Peyer's patch (tissue), 4 donors: ENCODE data around the gene NOL3. TPM values are rescaled to one million over a fixed set of nuclear protein-coding genes. Genes with fewer than 3 reads are reported as not detected.

Experiments used
- DNase-seq, 3 donors: peaks; one replicate each; pipeline ENCODE4 v3.0.0-alpha.2; 2017 to 2019
- H3K27ac ChIP-seq, 4 donors: fragments of 200-600 bp; sonication (generic); one replicate each; pipeline ENCODE4 v1.5.1; 2016 to 2019
- H3K27me3 ChIP-seq, 2 donors: fragments of 200-600 bp; sonication (generic); one replicate each; pipeline ENCODE4 v1.5.1; 2019
- H3K36me3 ChIP-seq, 3 donors: fragments of 200-600 bp; sonication (generic); one replicate each; pipeline ENCODE4 v1.5.1; 2016 to 2019
- H3K4me1 ChIP-seq, 4 donors: fragments of 200-600 bp; sonication (generic); one replicate each; pipeline ENCODE4 v1.5.1; 2016 to 2019
- H3K4me3 ChIP-seq, 4 donors: fragments of 200-600 bp; sonication (generic); 1 replicate in 3 of 4; 2 replicates in 1 of 4; pipeline ENCODE4 v1.5.1; 2016 to 2019; ENCODE audit warnings: mild to moderate bottlenecking in 1 of 4
- H3K9me3 ChIP-seq, 4 donors: fragments of 200-600 bp; sonication (generic); one replicate each; pipeline ENCODE4 v1.5.1; 2016 to 2019; ENCODE audit warnings: mild to moderate bottlenecking in 1 of 4
- POLR2A ChIP-seq, 2 donors: fragments of 450-650 bp; IDR thresholded peaks; one replicate each; pipeline ENCODE4 v1.5.1; 2017; ENCODE audit warnings: antibody characterized with exemption in 2 of 2, mild to moderate bottlenecking in 2 of 2, moderate library complexity in 2 of 2
- total RNA-seq, 4 donors: library from RNA; depleted of rRNA; stranded (reverse); fragments of >200 nt; gene quantifications; one replicate each; pipeline ENCODE4 v1.1.0, GENCODE V29; 2016
- TF ChIP-seq, protein P1 (sequence below), 6 experiments: fragments of 450-650 bp in 4 of 6; fragments of 200-600 bp in 2 of 6; sonication (generic) in 1 of 6; IDR thresholded peaks; one replicate each; pipeline ENCODE4 v1.5.1; 2017 to 2019; ENCODE audit warnings: antibody characterized with exemption in 6 of 6, mild to moderate bottlenecking in 3 of 6, moderate library complexity in 1 of 6

NOL3 gene
- total RNA-seq, 4 donors from 2014 or later: 24.4 to 65.2 (median 34.1) TPM

DNA sequence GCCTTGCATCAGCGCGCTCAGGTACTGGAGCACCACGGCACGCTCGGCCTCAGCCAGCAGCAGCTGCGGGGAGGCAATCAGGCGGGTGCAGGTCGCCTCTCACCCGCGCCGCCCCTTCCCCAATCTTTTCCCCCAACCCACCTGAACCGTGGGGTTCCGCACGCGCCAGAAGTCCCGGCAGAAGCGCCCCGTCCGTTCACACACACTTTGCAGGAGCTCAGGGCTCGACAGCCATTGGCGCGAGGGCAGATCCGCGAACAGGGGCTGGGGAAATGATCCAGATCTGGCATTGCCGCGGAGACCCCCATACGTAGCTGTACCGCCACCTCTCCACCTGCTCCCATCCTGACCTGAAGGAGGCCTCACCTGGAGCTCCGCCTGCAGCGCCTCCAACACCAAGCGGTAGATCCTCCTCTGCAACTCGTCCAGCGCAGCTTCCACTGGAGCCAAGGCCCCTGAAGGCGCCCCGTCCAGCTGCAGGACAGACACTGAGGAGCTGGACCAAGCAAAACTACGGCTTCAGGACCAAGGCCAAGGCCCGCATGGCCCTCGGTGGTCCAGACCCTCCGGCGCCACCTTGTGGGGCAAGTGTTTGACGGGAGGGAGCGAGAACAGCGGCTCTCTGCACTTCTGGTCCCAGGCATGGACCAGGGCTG, 14.8 kb downstream of the NOL3 start:
- Histone ChIP-seq H3K36me3 (no peaks in the 10 kb centered on the region), H3K4me3 (peak overlapping the region in 2 of 4 donors; percentile 58 to 72), H3K27ac (peak overlapping the region in 2 of 4 donors; percentile 38 to 92), H3K4me1 (peaks cover 6 to 44% (median 15%) of the 10 kb centered on the region in 4 donors), H3K27me3 (no peaks in the 10 kb centered on the region), H3K9me3 (no peaks in the 10 kb centered on the region)
- TF ChIP-seq, protein P1, sequence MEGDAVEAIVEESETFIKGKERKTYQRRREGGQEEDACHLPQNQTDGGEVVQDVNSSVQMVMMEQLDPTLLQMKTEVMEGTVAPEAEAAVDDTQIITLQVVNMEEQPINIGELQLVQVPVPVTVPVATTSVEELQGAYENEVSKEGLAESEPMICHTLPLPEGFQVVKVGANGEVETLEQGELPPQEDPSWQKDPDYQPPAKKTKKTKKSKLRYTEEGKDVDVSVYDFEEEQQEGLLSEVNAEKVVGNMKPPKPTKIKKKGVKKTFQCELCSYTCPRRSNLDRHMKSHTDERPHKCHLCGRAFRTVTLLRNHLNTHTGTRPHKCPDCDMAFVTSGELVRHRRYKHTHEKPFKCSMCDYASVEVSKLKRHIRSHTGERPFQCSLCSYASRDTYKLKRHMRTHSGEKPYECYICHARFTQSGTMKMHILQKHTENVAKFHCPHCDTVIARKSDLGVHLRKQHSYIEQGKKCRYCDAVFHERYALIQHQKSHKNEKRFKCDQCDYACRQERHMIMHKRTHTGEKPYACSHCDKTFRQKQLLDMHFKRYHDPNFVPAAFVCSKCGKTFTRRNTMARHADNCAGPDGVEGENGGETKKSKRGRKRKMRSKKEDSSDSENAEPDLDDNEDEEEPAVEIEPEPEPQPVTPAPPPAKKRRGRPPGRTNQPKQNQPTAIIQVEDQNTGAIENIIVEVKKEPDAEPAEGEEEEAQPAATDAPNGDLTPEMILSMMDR (IDR thresholded peaks at IDR 0.05): peak; percentile 75 to 89 (median 86)
- no peak for TF ChIP-seq POLR2A (IDR thresholded peaks at IDR 0.05)
- DNase-seq: peak; percentile 91 to 96 (median 93)

- H3K27ac ChIP-seq: peak overlapping the region in 1 of 4 donors; percentile 38
- TF ChIP-seq, protein P1 (IDR thresholded peaks at IDR 0.05): no peak
- TF ChIP-seq POLR2A (IDR thresholded peaks at IDR 0.05): no peak
- peak overlapping the region in 2 of 4 donors; percentile 58 to 72 for H3K4me3 ChIP-seq
These were observed 15.4 kb downstream of the NOL3 start for GRCh38 chr16:67185651-67186134.

GRCh38 chr16:67186550-67186950, 16.2 kb downstream of the NOL3 start:
- peaks cover 6 to 45% (median 15%) of the 10 kb centered on the region in 4 donors for H3K4me1 ChIP-seq
- no peak for TF ChIP-seq POLR2A (IDR thresholded peaks at IDR 0.05)
- TF ChIP-seq, protein P1 (IDR thresholded peaks at IDR 0.05): no peak
- no peak for DNase-seq

More at GRCh38 chr16:67185651-67186134, 15.4 kb downstream of the NOL3 start:
- Histone ChIP-seq H3K36me3 (no peaks in the 10 kb centered on the region), H3K27me3 (no peaks in the 10 kb centered on the region), H3K9me3 (no peaks in the 10 kb centered on the region), H3K4me1 (peaks cover 6 to 45% (median 15%) of the 10 kb centered on the region in 4 donors)
- DNase-seq: no peak

GRCh38 chr16:67187175-67187890, 17.0 kb downstream of the NOL3 start:
- Histone ChIP-seq H3K4me1 (peaks cover 6 to 40% (median 15%) of the 10 kb centered on the region in 4 donors), H3K4me3 (no peak overlapping the region), H3K27me3 (no peaks in the 10 kb centered on the region), H3K9me3 (no peaks in the 10 kb centered on the region), H3K36me3 (no peaks in the 10 kb centered on the region), H3K27ac (no peak overlapping the region)
- DNase-seq: no peak
- TF ChIP-seq, protein P1 (IDR thresholded peaks at IDR 0.05): no peak
- no peak for TF ChIP-seq POLR2A (IDR thresholded peaks at IDR 0.05)

More at GRCh38 chr16:67186550-67186950, 16.2 kb downstream of the NOL3 start:
- Histone ChIP-seq H3K27ac (no peak overlapping the region), H3K9me3 (no peaks in the 10 kb centered on the region), H3K36me3 (no peaks in the 10 kb centered on the region), H3K4me3 (no peak overlapping the region), H3K27me3 (no peaks in the 10 kb centered on the region)

GRCh38 chr16:67188323-67188722, 18.0 kb downstream of the NOL3 start:
- H3K36me3 ChIP-seq: no peaks in the 10 kb centered on the region
- H3K27me3 ChIP-seq: no peaks in the 10 kb centered on the region
- no peak for DNase-seq
- H3K27ac ChIP-seq: no peak overlapping the region
- no peak overlapping the region for H3K4me3 ChIP-seq
- TF ChIP-seq, protein P1 (IDR thresholded peaks at IDR 0.05): no peak
- no peak for TF ChIP-seq POLR2A (IDR thresholded peaks at IDR 0.05)
- peaks cover 3 to 39% (median 23%) of the 10 kb centered on the region in 4 donors for H3K4me1 ChIP-seq
- H3K9me3 ChIP-seq: no peaks in the 10 kb centered on the region
